H9 (cell line): ENCODE data around the gene COMMD9. TPM values are rescaled to one million over a fixed set of nuclear protein-coding genes. Genes with fewer than 3 reads are reported as not detected.
A peak's percentile ranks its signal among the peaks of the same experiment; 100 is the strongest.

ENCODE experiments used
- DNase-seq: peaks from one replicate; pipeline ENCODE4 v3.0.0-alpha.2; 2017
- H2AFZ ChIP-seq: one replicate; pipeline ENCODE4 v1.6.1; 2013; ENCODE audit warnings: mild to moderate bottlenecking, low read length, control low read depth, moderate library complexity
- H2AK5ac ChIP-seq: 2 replicates; pipeline ENCODE4 v1.6.1; 2013; ENCODE audit warnings: low read length, control low read depth, mixed read lengths; ENCODE audit not compliant: insufficient read length
- H2BK120ac ChIP-seq: one replicate; pipeline ENCODE4 v1.6.1; 2013; ENCODE audit warnings: low read depth, mild to moderate bottlenecking, low read length, control low read depth, inconsistent platforms; ENCODE audit not compliant: poor library complexity, severe bottlenecking
- H2BK12ac ChIP-seq: 2 replicates; pipeline ENCODE4 v1.6.1; 2013; ENCODE audit warnings: low read length, control low read depth, mixed read lengths, low read depth; ENCODE audit not compliant: insufficient read length
- H2BK15ac ChIP-seq: 2 replicates; pipeline ENCODE4 v1.6.1; 2013; ENCODE audit warnings: low read depth, low read length, control low read depth
- H2BK20ac ChIP-seq: one replicate; pipeline ENCODE4 v1.6.1; 2013; ENCODE audit warnings: low read depth, mild to moderate bottlenecking, low read length, control low read depth, inconsistent platforms; ENCODE audit not compliant: poor library complexity, severe bottlenecking
- H2BK5ac ChIP-seq: 2 replicates; pipeline ENCODE4 v1.6.1; 2013; ENCODE audit warnings: low read length, control low read depth, mixed read lengths; ENCODE audit not compliant: insufficient read length
- H3K14ac ChIP-seq: 2 replicates; pipeline ENCODE4 v1.6.1; 2013; ENCODE audit warnings: low read length, control low read depth; ENCODE audit not compliant: insufficient read depth
- H3K18ac ChIP-seq: 2 replicates; pipeline ENCODE4 v1.6.1; 2013; ENCODE audit warnings: low read depth, mild to moderate bottlenecking, mixed read lengths, low read length, control low read depth; ENCODE audit not compliant: insufficient read length
- H3K23ac ChIP-seq: 2 replicates; pipeline ENCODE4 v1.6.1; 2013; ENCODE audit warnings: low read length, control low read depth, mixed read lengths, low read depth; ENCODE audit not compliant: insufficient read length
- H3K23me2 ChIP-seq: 2 replicates; pipeline ENCODE4 v1.6.1; 2013; ENCODE audit warnings: low read depth, mild to moderate bottlenecking, mixed read lengths, low read length, control low read depth; ENCODE audit not compliant: insufficient read length, poor library complexity, severe bottlenecking
- H3K27ac ChIP-seq: 2 replicates; pipeline ENCODE4 v1.5.1; 2013; ENCODE audit warnings: low read length, control low read depth, mixed read lengths, low read depth; ENCODE audit not compliant: insufficient read length
- H3K27me3 ChIP-seq: 2 replicates; pipeline ENCODE4 v1.6.1; 2013; ENCODE audit warnings: low read length, control low read depth, inconsistent platforms; ENCODE audit not compliant: insufficient read depth
- H3K4ac ChIP-seq: 2 replicates; pipeline ENCODE4 v1.6.1; 2013; ENCODE audit warnings: low read depth, mild to moderate bottlenecking, control low read depth, inconsistent platforms, low read length, moderate library complexity
- H3K4me1 ChIP-seq: 2 replicates; pipeline ENCODE4 v1.6.1; 2013; ENCODE audit warnings: low read length, control low read depth, inconsistent platforms; ENCODE audit not compliant: insufficient read depth
- H3K4me2 ChIP-seq: 2 replicates; pipeline ENCODE4 v1.6.1; 2013; ENCODE audit warnings: low read length, control low read depth, mixed read lengths; ENCODE audit not compliant: insufficient read length, insufficient read depth
- H3K56ac ChIP-seq: 2 replicates; pipeline ENCODE4 v1.6.1; 2013; ENCODE audit warnings: low read depth, mild to moderate bottlenecking, mixed read lengths, low read length, control low read depth; ENCODE audit not compliant: insufficient read length
- H3K79me1 ChIP-seq: 2 replicates; pipeline ENCODE4 v1.6.1; 2013; ENCODE audit warnings: low read depth, mild to moderate bottlenecking, moderate library complexity, low read length, control low read depth, inconsistent platforms; ENCODE audit not compliant: insufficient read depth, poor library complexity, severe bottlenecking
- H3K79me2 ChIP-seq: 2 replicates; pipeline ENCODE4 v1.6.1; 2013; ENCODE audit warnings: low read length, control low read depth, inconsistent platforms; ENCODE audit not compliant: insufficient read depth
- H3K9ac ChIP-seq: 2 replicates; pipeline ENCODE4 v1.6.1; 2013; ENCODE audit warnings: low read length, control low read depth, mixed read lengths; ENCODE audit not compliant: insufficient read length; ENCODE audit errors: extremely low read depth
- H3K9me3 ChIP-seq: one replicate; pipeline ENCODE4 v1.6.1; 2013; ENCODE audit warnings: low read depth, low read length, inconsistent platforms; ENCODE audit not compliant: control insufficient read depth
- H3T11ph ChIP-seq: one replicate; pipeline ENCODE4 v1.6.1; 2013; ENCODE audit warnings: mild to moderate bottlenecking, low read length, control low read depth, inconsistent platforms
- H4K20me1 ChIP-seq: one replicate; pipeline ENCODE4 v1.6.1; 2013; ENCODE audit not compliant: control insufficient read depth, insufficient read length, insufficient read depth
- H4K5ac ChIP-seq: 2 replicates; pipeline ENCODE4 v1.6.1; 2013; ENCODE audit warnings: low read depth, mild to moderate bottlenecking, mixed read lengths, low read length, control low read depth; ENCODE audit not compliant: insufficient read length
- H4K8ac ChIP-seq: replicated peaks from 2 replicates; pipeline ENCODE4 v1.6.1; 2013; ENCODE audit warnings: low read length, control low read depth, mixed read lengths, low read depth; ENCODE audit not compliant: insufficient read length
- H4K91ac ChIP-seq: 2 replicates; pipeline ENCODE4 v1.6.1; 2013; ENCODE audit warnings: low read depth, mild to moderate bottlenecking, moderate library complexity, mixed read lengths, low read length, control low read depth; ENCODE audit not compliant: insufficient read length
- H3K27ac Mint-ChIP-seq, 3 experiments: 2 replicates in 2 of 3; 3 replicates in 1 of 3; pipeline ENCODE4 v1.8.0; 2020 to 2021; ENCODE audit warnings: mixed read lengths in 3 of 3, mild to moderate bottlenecking in 1 of 3, moderate library complexity in 1 of 3
- H3K27me3 Mint-ChIP-seq: 2 replicates; pipeline ENCODE4 v1.8.0; 2021; ENCODE audit warnings: low read depth, mild to moderate bottlenecking, moderate library complexity, mixed read lengths
- H3K36me3 Mint-ChIP-seq, 3 experiments: 2 replicates in 2 of 3; 3 replicates in 1 of 3; pipeline ENCODE4 v1.8.0; 2020 to 2021; ENCODE audit warnings: low read depth in 3 of 3, mixed read lengths in 3 of 3; ENCODE audit not compliant: insufficient read depth in 1 of 3
- H3K4me1 Mint-ChIP-seq, 2 experiments: 2 replicates each; pipeline ENCODE4 v1.8.0; 2020; ENCODE audit warnings: mixed read lengths in 2 of 2
- H3K4me3 Mint-ChIP-seq, 2 experiments: 2 replicates in 1 of 2; 3 replicates in 1 of 2; pipeline ENCODE4 v1.8.0; 2020 to 2021; ENCODE audit warnings: mild to moderate bottlenecking in 2 of 2, mixed read lengths in 2 of 2, moderate library complexity in 1 of 2
- H3K9me3 Mint-ChIP-seq, 2 experiments: 2 replicates in 1 of 2; 3 replicates in 1 of 2; pipeline ENCODE4 v1.8.0; 2020; ENCODE audit warnings: mild to moderate bottlenecking in 2 of 2, mixed read lengths in 2 of 2, moderate library complexity in 1 of 2
- CTCF ChIP-seq: fragments of 200-600 bp; sonication (generic); conservative IDR thresholded peaks from 3 replicates; pipeline ENCODE4 v1.8.0; 2021; ENCODE audit warnings: antibody characterized with exemption, mild to moderate bottlenecking
- WGBS: extraction: QIAGEN DNeasy Blood & Tissue Kit; methylation state at CpG from one replicate; pipeline ENCODE4 v1.1.7; 2013; ENCODE audit warnings: missing lambda C conversion rate, low lambda C conversion rate, mixed read lengths; ENCODE audit not compliant: insufficient read length; ENCODE audit errors: extremely low coverage; 5-methylcytosine and 5-hydroxymethylcytosine counted together
- total RNA-seq: library from RNA; stranded (reverse); gene quantifications from 2 replicates; pipeline ENCODE4 v1.2.1, GENCODE V29; 2021

Gene COMMD9
- total RNA-seq, 1 experiment from 2014 or later, result 47.0 TPM

GRCh38 chr11:36295926-36296325 is 6.7 kb upstream of the COMMD9 start, which contains the start of gene PRR5L:
Gene PRR5L, plus strand, starts transcription at chr11:36296288. Its CDS starts 104,834 bp downstream, at chr11:36401122.
- H4K5ac ChIP-seq, result no peak within 1 kb of the TSS
- no peaks in the 10 kb centered on the region for H3K23me2 ChIP-seq

More at GRCh38 chr11:36295926-36296325, 6.7 kb upstream of the COMMD9 start, which contains the start of gene PRR5L:
- Histone ChIP-seq H3K14ac (no peak within 1 kb of the TSS), H4K20me1 (no peaks in the 10 kb centered on the region), H3K4ac (no peak within 1 kb of the TSS), H2BK12ac (no peak within 1 kb of the TSS), H2BK15ac (no peak within 1 kb of the TSS), H4K8ac (no peak within 1 kb of the TSS), H2AK5ac (no peak within 1 kb of the TSS), H3K9ac (no peak within 1 kb of the TSS), H3K27me3 (no peaks in the 10 kb centered on the region), H2BK120ac (no peak within 1 kb of the TSS), H3K18ac (no peak within 1 kb of the TSS), H3K23ac (no peak within 1 kb of the TSS), H3K79me1 (no peaks in the 10 kb centered on the region), H3K9me3 (no peaks in the 10 kb centered on the region), H4K91ac (no peak within 1 kb of the TSS), H3K4me1 (no peaks in the 10 kb centered on the region), H3K27ac (no peak within 1 kb of the TSS), H3K4me2 (no peak within 1 kb of the TSS), H2BK5ac (no peak within 1 kb of the TSS), H3K79me2 (no peaks in the 10 kb centered on the region), H2BK20ac (no peak within 1 kb of the TSS), H2AFZ (no peak within 1 kb of the TSS), H3T11ph (no peak within 1 kb of the TSS), H3K56ac (no peak within 1 kb of the TSS)
- DNase-seq, result no peak
- Mint-ChIP-seq H3K36me3 (peaks cover 0 to 6% (median 2%) of the 10 kb centered on the region in 3 experiments; a peak in 3 of 7 replicates), H3K27ac (peak within 1 kb of the TSS in 2 of 3 experiments; percentile 18 to 30; a peak in 2 of 7 replicates), H3K27me3 (peaks cover 9% of the 10 kb centered on the region), H3K9me3 (peaks cover 0 to 2% of the 10 kb centered on the region in 2 experiments; a peak in 2 of 5 replicates), H3K4me1 (peaks cover 11 to 13% of the 10 kb centered on the region in 2 experiments), H3K4me3 (no peak within 1 kb of the TSS; a peak in 1 of 5 replicates)
- no CpG with 5 or more reads among the region's 3 CpGs for WGBS
- TF ChIP-seq CTCF, result no peak
